HepG2 (cell line): ENCODE data around the gene CPLANE2. TPM values are rescaled to one million over a fixed set of nuclear protein-coding genes. Genes with fewer than 3 reads are reported as not detected.

Experiments used
- HIC2 ChIP-seq: sonication (generic); formaldehyde crosslinking; IDR thresholded peaks from 2 replicates; pipeline ENCODE4 v1.9.0; 2022; ENCODE audit warnings: low read depth, missing genetic modification reagents
- MTF2 ChIP-seq: sonication (generic); formaldehyde crosslinking; IDR thresholded peaks from 2 replicates; pipeline ENCODE4 v1.5.0; 2020; ENCODE audit warnings: missing genetic modification reagents, borderline replicate concordance
- MXD1 ChIP-seq: sonication (generic); formaldehyde crosslinking; IDR thresholded peaks from 2 replicates; pipeline ENCODE4 v1.4.0; 2020; ENCODE audit warnings: mild to moderate bottlenecking, missing genetic modification reagents
- TCF7L2 ChIP-seq: IDR thresholded peaks from 2 replicates; pipeline ENCODE4 v1.6.1; 2011; ENCODE audit warnings: mild to moderate bottlenecking, low read depth, low read length, moderate library complexity
- ZEB1 ChIP-seq: IDR thresholded peaks from 2 replicates; pipeline ENCODE4 v1.6.1; 2012; ENCODE audit warnings: mild to moderate bottlenecking, low read depth, inconsistent platforms; ENCODE audit not compliant: insufficient replicate concordance
- ZNF280B ChIP-seq: sonication (generic); formaldehyde crosslinking; IDR thresholded peaks from 2 replicates; pipeline ENCODE4 v1.5.0; 2020; ENCODE audit warnings: missing genetic modification reagents, mild to moderate bottlenecking, borderline replicate concordance
- ZNF318 ChIP-seq: sonication (generic); formaldehyde crosslinking; IDR thresholded peaks from 2 replicates; pipeline ENCODE4 v1.4.0; 2020; ENCODE audit warnings: mild to moderate bottlenecking, missing genetic modification reagents
- ZNF747 ChIP-seq: sonication (generic); formaldehyde crosslinking; IDR thresholded peaks from 2 replicates; pipeline ENCODE4 v1.8.1; 2023; ENCODE audit warnings: missing genetic modification reagents, mild to moderate bottlenecking, borderline replicate concordance
- polyA plus RNA-seq, 8 experiments: library from polyadenylated mRNA; depleted of rRNA in 3 of 8; stranded (reverse) in 7 of 8; unstranded in 1 of 8; fragments of >200 nt; fragmentation: Illumina TruSeq in 4 of 8; extraction: Trizol in 4 of 8; gene quantifications; 2 replicates each; pipeline versions ENCODE4 v1.2.1 to v1.2.3, GENCODE V29; 2011 to 2016; ENCODE audit warnings: low read depth in 4 of 8, missing spikeins in 1 of 8, mixed read lengths in 1 of 8; ENCODE audit not compliant: insufficient read depth in 1 of 8
- total RNA-seq, 5 experiments: library from RNA; depleted of rRNA; stranded (reverse); fragments of >200 nt; fragmentation: Illumina TruSeq; extraction: Trizol; gene quantifications; 2 replicates each; pipeline ENCODE4 v1.2.3, GENCODE V29; 2016; ENCODE audit warnings: low read depth in 1 of 5

The CPLANE2 gene
- total and polyA plus RNA-seq, 2 of the 13 experiments (the other 11 are each of a cell fraction or from before 2014, with no cell fraction given), result 0.29 to 1.6 TPM

GRCh38 chr1:16217061-16217785 is 19.8 kb downstream of the CPLANE2 start (continued):
- 0 out of 2 replicates have a peak, but pooled peaks have one; percentile 36 for TF ChIP-seq MXD1 (CRISPR knock-in tag)
- TF ChIP-seq ZEB1, result no peak
- no peak for TF ChIP-seq MTF2
- no peak for TF ChIP-seq ZNF280B (CRISPR knock-in tag)
- TF ChIP-seq ZNF318 (CRISPR knock-in tag), result no peak
- peak; percentile 87 for TF ChIP-seq HIC2 (CRISPR knock-in tag)
- TF ChIP-seq ZNF747 (CRISPR knock-in tag), result no peak
- no peak for TF ChIP-seq TCF7L2
